ENCODE measurements around the gene LRP2.

Gene LRP2

GRCh38 chr2:169129703-169130243 lies 232.6 kb downstream of the LRP2 start:
- Histone ChIP-seq H3K4me1 (ENCODE audit: control insufficient read depth, insufficient read depth, low read length) (no peaks in the 10 kb centered on the region), H3K27me3 (ENCODE audit: control insufficient read depth, insufficient read depth, low read length) (no peaks in the 10 kb centered on the region), H3K27ac (ENCODE audit: low read length) (no peak overlapping the region), H3K4me3 (ENCODE audit: low read length) (no peak overlapping the region), H3K9me3 (ENCODE audit: control insufficient read depth, insufficient read depth, low read length) (no peaks in the 10 kb centered on the region), H3K36me3 (ENCODE audit: control insufficient read depth, insufficient read depth, low read length) (no peaks in the 10 kb centered on the region)
- no CpG with 5 or more reads among the region's 5 CpGs for WGBS (ENCODE audit: insufficient coverage, insufficient read length)
- no peak for DNase-seq (ENCODE audit: low read depth, low spot score)

GRCh38 chr2:169119851-169120250 lies 242.5 kb downstream of the LRP2 start:
- WGBS (ENCODE audit: insufficient coverage, insufficient read length): no CpG with 5 or more reads among the region's 4 CpGs
- Histone ChIP-seq H3K36me3 (ENCODE audit: control insufficient read depth, insufficient read depth, low read length) (no peaks in the 10 kb centered on the region), H3K27me3 (ENCODE audit: control insufficient read depth, insufficient read depth, low read length) (no peaks in the 10 kb centered on the region), H3K4me1 (ENCODE audit: control insufficient read depth, insufficient read depth, low read length) (no peaks in the 10 kb centered on the region), H3K4me3 (ENCODE audit: low read length) (no peak overlapping the region), H3K27ac (ENCODE audit: low read length) (no peak overlapping the region), H3K9me3 (ENCODE audit: control insufficient read depth, insufficient read depth, low read length) (no peaks in the 10 kb centered on the region)
- no peak for DNase-seq (ENCODE audit: low read depth, low spot score)

GRCh38 chr2:169119123-169119760 lies 243.1 kb downstream of the LRP2 start:
- H3K9me3 ChIP-seq (ENCODE audit: control insufficient read depth, insufficient read depth, low read length): no peaks in the 10 kb centered on the region
- no peaks in the 10 kb centered on the region for H3K4me1 ChIP-seq (ENCODE audit: control insufficient read depth, insufficient read depth, low read length)
- no peak overlapping the region for H3K4me3 ChIP-seq (ENCODE audit: low read length)
- no CpG with 5 or more reads among the region's 4 CpGs for WGBS (ENCODE audit: insufficient coverage, insufficient read length)
- H3K27ac ChIP-seq (ENCODE audit: low read length): no peak overlapping the region
- H3K27me3 ChIP-seq (ENCODE audit: control insufficient read depth, insufficient read depth, low read length): no peaks in the 10 kb centered on the region
- DNase-seq (ENCODE audit: low read depth, low spot score): no peak
- no peaks in the 10 kb centered on the region for H3K36me3 ChIP-seq (ENCODE audit: control insufficient read depth, insufficient read depth, low read length)

GRCh38 chr2:169118060-169118459 lies 244.3 kb downstream of the LRP2 start:
- no peak for DNase-seq (ENCODE audit: low read depth, low spot score)
- Histone ChIP-seq H3K9me3 (ENCODE audit: control insufficient read depth, insufficient read depth, low read length) (no peaks in the 10 kb centered on the region), H3K4me3 (ENCODE audit: low read length) (no peak overlapping the region), H3K36me3 (ENCODE audit: control insufficient read depth, insufficient read depth, low read length) (no peaks in the 10 kb centered on the region), H3K4me1 (ENCODE audit: control insufficient read depth, insufficient read depth, low read length) (no peaks in the 10 kb centered on the region), H3K27ac (ENCODE audit: low read length) (no peak overlapping the region), H3K27me3 (ENCODE audit: control insufficient read depth, insufficient read depth, low read length) (no peaks in the 10 kb centered on the region)
- WGBS (ENCODE audit: insufficient coverage, insufficient read length): no CpG with 5 or more reads among the region's 2 CpGs

- no peaks in the 10 kb centered on the region for H3K4me1 ChIP-seq (ENCODE audit: control insufficient read depth, insufficient read depth, low read length)
- H3K9me3 ChIP-seq (ENCODE audit: control insufficient read depth, insufficient read depth, low read length): no peaks in the 10 kb centered on the region
- H3K36me3 ChIP-seq (ENCODE audit: control insufficient read depth, insufficient read depth, low read length): no peaks in the 10 kb centered on the region
- H3K4me3 ChIP-seq (ENCODE audit: low read length): no peak overlapping the region
- no peak overlapping the region for H3K27ac ChIP-seq (ENCODE audit: low read length)
- H3K27me3 ChIP-seq (ENCODE audit: control insufficient read depth, insufficient read depth, low read length): no peaks in the 10 kb centered on the region
- DNase-seq (ENCODE audit: low read depth, low spot score): no peak
Observed at GRCh38 chr2:169116993-169117392, 245.3 kb downstream of the LRP2 start.

- no peak for DNase-seq (ENCODE audit: low read depth, low spot score)
- H3K27me3 ChIP-seq (ENCODE audit: control insufficient read depth, insufficient read depth, low read length): no peaks in the 10 kb centered on the region
- H3K27ac ChIP-seq (ENCODE audit: low read length): no peak overlapping the region
- no peaks in the 10 kb centered on the region for H3K36me3 ChIP-seq (ENCODE audit: control insufficient read depth, insufficient read depth, low read length)
- H3K4me1 ChIP-seq (ENCODE audit: control insufficient read depth, insufficient read depth, low read length): no peaks in the 10 kb centered on the region
- no peaks in the 10 kb centered on the region for H3K9me3 ChIP-seq (ENCODE audit: control insufficient read depth, insufficient read depth, low read length)
- H3K4me3 ChIP-seq (ENCODE audit: low read length): no peak overlapping the region
- WGBS (ENCODE audit: insufficient coverage, insufficient read length): no CpG with 5 or more reads among the region's 2 CpGs
Observed at GRCh38 chr2:169116327-169116726, 246.0 kb downstream of the LRP2 start.

- no peaks in the 10 kb centered on the region for H3K9me3 ChIP-seq (ENCODE audit: control insufficient read depth, insufficient read depth, low read length)
- H3K36me3 ChIP-seq (ENCODE audit: control insufficient read depth, insufficient read depth, low read length): no peaks in the 10 kb centered on the region
- no CpG with 5 or more reads among the region's 4 CpGs for WGBS (ENCODE audit: insufficient coverage, insufficient read length)
- H3K27ac ChIP-seq (ENCODE audit: low read length): no peak overlapping the region
- H3K27me3 ChIP-seq (ENCODE audit: control insufficient read depth, insufficient read depth, low read length): no peaks in the 10 kb centered on the region
- no peak overlapping the region for H3K4me3 ChIP-seq (ENCODE audit: low read length)
- no peaks in the 10 kb centered on the region; the same call in 1 of the 2 replicates for H3K4me1 ChIP-seq (ENCODE audit: control insufficient read depth, insufficient read depth, low read length)
- DNase-seq (ENCODE audit: low read depth, low spot score): no peak
Observed at GRCh38 chr2:169114056-169114455, 248.3 kb downstream of the LRP2 start.

- Histone ChIP-seq H3K4me1 (ENCODE audit: control insufficient read depth, insufficient read depth, low read length) (no peaks in the 10 kb centered on the region; the same call in 1 of the 2 replicates), H3K36me3 (ENCODE audit: control insufficient read depth, insufficient read depth, low read length) (no peaks in the 10 kb centered on the region), H3K27me3 (ENCODE audit: control insufficient read depth, insufficient read depth, low read length) (no peaks in the 10 kb centered on the region), H3K9me3 (ENCODE audit: control insufficient read depth, insufficient read depth, low read length) (no peaks in the 10 kb centered on the region), H3K4me3 (ENCODE audit: low read length) (no peak overlapping the region), H3K27ac (ENCODE audit: low read length) (no peak overlapping the region)
- DNase-seq (ENCODE audit: low read depth, low spot score): no peak
- WGBS (ENCODE audit: insufficient coverage, insufficient read length): no CpG with 5 or more reads among the region's 6 CpGs
Observed at GRCh38 chr2:169112841-169113240, 249.5 kb downstream of the LRP2 start.

- no peak for DNase-seq (ENCODE audit: low read depth, low spot score)
- H3K27me3 ChIP-seq (ENCODE audit: control insufficient read depth, insufficient read depth, low read length): no peaks in the 10 kb centered on the region
- no peaks in the 10 kb centered on the region; the same call in 1 of the 2 replicates for H3K4me1 ChIP-seq (ENCODE audit: control insufficient read depth, insufficient read depth, low read length)
- WGBS (ENCODE audit: insufficient coverage, insufficient read length): no CpG with 5 or more reads among the region's 18 CpGs
- H3K36me3 ChIP-seq (ENCODE audit: control insufficient read depth, insufficient read depth, low read length): no peaks in the 10 kb centered on the region
- no peak overlapping the region for H3K4me3 ChIP-seq (ENCODE audit: low read length)
- no peak overlapping the region for H3K27ac ChIP-seq (ENCODE audit: low read length)
- H3K9me3 ChIP-seq (ENCODE audit: control insufficient read depth, insufficient read depth, low read length): no peaks in the 10 kb centered on the region
Observed at GRCh38 chr2:169110916-169111315, 251.4 kb downstream of the LRP2 start.

GRCh38 chr2:169110419-169110818 lies 251.9 kb downstream of the LRP2 start:
- H3K4me3 ChIP-seq (ENCODE audit: low read length): no peak overlapping the region
- no CpG with 5 or more reads among the region's 7 CpGs for WGBS (ENCODE audit: insufficient coverage, insufficient read length)
- no peaks in the 10 kb centered on the region for H3K9me3 ChIP-seq (ENCODE audit: control insufficient read depth, insufficient read depth, low read length)
- no peak overlapping the region for H3K27ac ChIP-seq (ENCODE audit: low read length)
- no peak for DNase-seq (ENCODE audit: low read depth, low spot score)
- no peaks in the 10 kb centered on the region; the same call in 1 of the 2 replicates for H3K4me1 ChIP-seq (ENCODE audit: control insufficient read depth, insufficient read depth, low read length)
- H3K27me3 ChIP-seq (ENCODE audit: control insufficient read depth, insufficient read depth, low read length): no peaks in the 10 kb centered on the region
- H3K36me3 ChIP-seq (ENCODE audit: control insufficient read depth, insufficient read depth, low read length): no peaks in the 10 kb centered on the region
